Measurements from ENCODE around the gene PKNOX2. TPM values are rescaled to one million over a fixed set of nuclear protein-coding genes. Genes with fewer than 3 reads are reported as not detected.
A peak's percentile ranks its signal among the peaks of the same experiment; 100 is the strongest.

The PKNOX2 gene
- total RNA-seq, 4 donors from 2014 or later = 0.83 to 4.1 (median 2.5) TPM

- peaks cover 11 to 38% (median 34%) of the 10 kb centered on the region in 4 donors for H3K4me1 ChIP-seq
- H3K36me3 ChIP-seq = peaks cover 0 to 4% (median 0%) of the 10 kb centered on the region in 4 donors
- intact Hi-C loops (cut with DNase I) = loop anchor here (2.0 to 5.0 kb wide), 2 partner anchors 58 to 384 kb away; no protein-coding TSS in a partner anchor
- peaks cover 0 to 8% (median 0%) of the 10 kb centered on the region in 4 donors for H3K27me3 ChIP-seq
- H3K27ac ChIP-seq (replicated peaks in 1 of 4) = peak overlapping the region; percentile 33 to 70 (median 56)
- no peak for DNase-seq (ENCODE audit: extremely low spot score)
- TF ChIP-seq POLR2AphosphoS5 (IDR thresholded peaks at IDR 0.05) = no peak
- TF ChIP-seq POLR2A (IDR thresholded peaks at IDR 0.05; ENCODE audit: low read depth) = no peak
- TF ChIP-seq CTCF (IDR thresholded peaks at IDR 0.05) = no peak
- TF ChIP-seq EP300 (IDR thresholded peaks at IDR 0.05) = no peak
- no peak overlapping the region for H3K4me3 ChIP-seq
- 86% methylated on average over 9 of the region's 9 CpGs for WGBS
- no peaks in the 10 kb centered on the region for H3K9me3 ChIP-seq
Measured at GRCh38 chr11:125346565-125347260, 182.2 kb downstream of the PKNOX2 start.

- Histone ChIP-seq H3K36me3 (peaks cover 0 to 4% (median 0%) of the 10 kb centered on the region in 4 donors), H3K9me3 (no peaks in the 10 kb centered on the region), H3K27me3 (peaks cover 0 to 8% (median 0%) of the 10 kb centered on the region in 4 donors), H3K4me3 (no peak overlapping the region), H3K27ac (replicated peaks in 1 of 4) (no peak overlapping the region), H3K4me1 (peaks cover 11 to 38% (median 34%) of the 10 kb centered on the region in 4 donors)
- WGBS = 75% methylated on average over 2 of the region's 2 CpGs
- DNase-seq (ENCODE audit: extremely low spot score) = no peak
- intact Hi-C loops (cut with DNase I) = loop anchor here (2.0 to 5.0 kb wide), 2 partner anchors 58 to 385 kb away; no protein-coding TSS in a partner anchor
- TF ChIP-seq CTCF (IDR thresholded peaks at IDR 0.05) (no peak), EP300 (IDR thresholded peaks at IDR 0.05) (no peak), POLR2AphosphoS5 (IDR thresholded peaks at IDR 0.05) (no peak), POLR2A (IDR thresholded peaks at IDR 0.05; ENCODE audit: low read depth) (no peak)
Measured at GRCh38 chr11:125347261-125347585, 182.7 kb downstream of the PKNOX2 start.

- Histone ChIP-seq H3K27me3 (peaks cover 0 to 8% (median 0%) of the 10 kb centered on the region in 4 donors), H3K36me3 (peaks cover 0 to 4% (median 0%) of the 10 kb centered on the region in 4 donors), H3K27ac (replicated peaks in 1 of 4) (no peak overlapping the region), H3K4me1 (peaks cover 11 to 38% (median 34%) of the 10 kb centered on the region in 4 donors), H3K4me3 (no peak overlapping the region), H3K9me3 (no peaks in the 10 kb centered on the region)
- DNase-seq (ENCODE audit: extremely low spot score) = no peak
- TF ChIP-seq EP300 (IDR thresholded peaks at IDR 0.05) (no peak), POLR2AphosphoS5 (IDR thresholded peaks at IDR 0.05) (no peak), CTCF (IDR thresholded peaks at IDR 0.05) (no peak), POLR2A (IDR thresholded peaks at IDR 0.05; ENCODE audit: low read depth) (no peak)
- WGBS = 78% methylated on average over 9 of the region's 13 CpGs
- intact Hi-C loops (cut with DNase I) = loop anchor here (5.0 kb wide), 1 partner anchor 386 kb away; no protein-coding TSS in a partner anchor
Measured at GRCh38 chr11:125348141-125348651, 183.6 kb downstream of the PKNOX2 start.

- TF ChIP-seq POLR2AphosphoS5 (IDR thresholded peaks at IDR 0.05) = no peak
- no peak for TF ChIP-seq POLR2A (IDR thresholded peaks at IDR 0.05; ENCODE audit: low read depth)
- peak; percentile 80 to 99 (median 88) for TF ChIP-seq CTCF (IDR thresholded peaks at IDR 0.05)
- TF ChIP-seq EP300 (IDR thresholded peaks at IDR 0.05) = no peak
- Histone ChIP-seq H3K27me3 (peaks cover 0 to 8% (median 0%) of the 10 kb centered on the region in 4 donors), H3K4me3 (no peak overlapping the region), H3K27ac (replicated peaks in 1 of 4) (no peak overlapping the region), H3K36me3 (peaks cover 0 to 4% (median 0%) of the 10 kb centered on the region in 4 donors), H3K9me3 (no peaks in the 10 kb centered on the region), H3K4me1 (peaks cover 11 to 38% (median 34%) of the 10 kb centered on the region in 4 donors)
- DNase-seq (ENCODE audit: extremely low spot score) = no peak
- 21% methylated on average over 9 of the region's 9 CpGs for WGBS
- intact Hi-C loops (cut with DNase I) = loop anchor here (5.0 kb wide), 1 partner anchor 386 kb away; no protein-coding TSS in a partner anchor
Measured at GRCh38 chr11:125348674-125349309, 184.2 kb downstream of the PKNOX2 start.

All from esophagus muscularis mucosa (tissue), 4 donors.